Prostate gland (tissue), 2 donors: Measurements from ENCODE around the gene ADAT2. TPM values are rescaled to one million over a fixed set of nuclear protein-coding genes. Genes with fewer than 3 reads are reported as not detected.

Experiments used
- DNase-seq: peaks from one replicate; pipeline ENCODE4 v3.0.0-alpha.2; 2019; ENCODE audit warnings: low spot score
- H3K27ac ChIP-seq, 2 donors: fragments of 200-600 bp; sonication (generic); 2 replicates each; pipeline ENCODE4 v1.5.1; 2017 to 2019
- H3K27me3 ChIP-seq: fragments of 200-600 bp; sonication (generic); replicated peaks from 2 replicates; pipeline ENCODE4 v1.5.1; 2019; ENCODE audit not compliant: insufficient read depth
- H3K36me3 ChIP-seq, 2 donors: fragments of 200-600 bp; sonication (generic); 1 replicate in 1 of 2; 2 replicates in 1 of 2; pipeline versions ENCODE4 v1.5.1 to v1.8.1; 2017 to 2019
- H3K4me1 ChIP-seq: fragments of 200-600 bp; sonication (generic); replicated peaks from 2 replicates; pipeline ENCODE4 v1.5.1; 2019
- H3K4me3 ChIP-seq, 2 donors: fragments of 200-600 bp; sonication (generic); 2 replicates each; pipeline ENCODE4 v1.5.1; 2017 to 2019
- H3K9me3 ChIP-seq: fragments of 200-600 bp; sonication (generic); 2 replicates; pipeline ENCODE4 v1.5.1; 2017
- CTCF ChIP-seq, 4 experiments: fragments of 200-600 bp in 2 of 4; fragments of 450-650 bp in 2 of 4; sonication (generic) in 2 of 4; IDR thresholded peaks; 1 replicate in 3 of 4; 2 replicates in 1 of 4; pipeline ENCODE4 v1.5.1; 2016 to 2019; ENCODE audit warnings: antibody characterized with exemption in 4 of 4, mild to moderate bottlenecking in 2 of 4, moderate library complexity in 2 of 4
- POLR2A ChIP-seq: fragments of 450-650 bp; IDR thresholded peaks from one replicate; pipeline ENCODE4 v1.6.1; 2016; ENCODE audit warnings: antibody characterized with exemption, mild to moderate bottlenecking
- POLR2AphosphoS5 ChIP-seq: sonication (generic); formaldehyde crosslinking; IDR thresholded peaks from one replicate; pipeline ENCODE4 v1.6.1; 2017; ENCODE audit warnings: antibody characterized with exemption
- WGBS: methylation state at CpG from one replicate; pipeline ENCODE4 v1.1.5; 2018; 5-methylcytosine and 5-hydroxymethylcytosine counted together
- intact Hi-C: fragments of 100-400 bp; cut with DNase I; formaldehyde crosslinking; loops from one replicate; pipeline ENCODE4 v1.14.2; 2022
- total RNA-seq, 2 donors: library from RNA; depleted of rRNA; stranded (reverse); fragments of >200 nt; gene quantifications; one replicate each; pipeline ENCODE4 v1.1.0, GENCODE V29; 2016

Gene ADAT2
- total RNA-seq, 2 donors from 2014 or later, result 3.2 to 4.2 TPM

GRCh38 chr6:143443096-143443495 is 7.4 kb downstream of the ADAT2 start:
- Histone ChIP-seq H3K4me1 (no peaks in the 10 kb centered on the region), H3K27me3 (no peaks in the 10 kb centered on the region), H3K27ac (no peak overlapping the region), H3K4me3 (no peak overlapping the region), H3K9me3 (no peaks in the 10 kb centered on the region), H3K36me3 (no peaks in the 10 kb centered on the region)
- no peak for DNase-seq
- intact Hi-C loops, result no loop called here
- WGBS, result 100% methylated on average over 2 of the region's 2 CpGs
- TF ChIP-seq POLR2AphosphoS5 (no peak), POLR2A (no peak), CTCF (IDR thresholded peaks at IDR 0.05) (no peak)

DNA sequence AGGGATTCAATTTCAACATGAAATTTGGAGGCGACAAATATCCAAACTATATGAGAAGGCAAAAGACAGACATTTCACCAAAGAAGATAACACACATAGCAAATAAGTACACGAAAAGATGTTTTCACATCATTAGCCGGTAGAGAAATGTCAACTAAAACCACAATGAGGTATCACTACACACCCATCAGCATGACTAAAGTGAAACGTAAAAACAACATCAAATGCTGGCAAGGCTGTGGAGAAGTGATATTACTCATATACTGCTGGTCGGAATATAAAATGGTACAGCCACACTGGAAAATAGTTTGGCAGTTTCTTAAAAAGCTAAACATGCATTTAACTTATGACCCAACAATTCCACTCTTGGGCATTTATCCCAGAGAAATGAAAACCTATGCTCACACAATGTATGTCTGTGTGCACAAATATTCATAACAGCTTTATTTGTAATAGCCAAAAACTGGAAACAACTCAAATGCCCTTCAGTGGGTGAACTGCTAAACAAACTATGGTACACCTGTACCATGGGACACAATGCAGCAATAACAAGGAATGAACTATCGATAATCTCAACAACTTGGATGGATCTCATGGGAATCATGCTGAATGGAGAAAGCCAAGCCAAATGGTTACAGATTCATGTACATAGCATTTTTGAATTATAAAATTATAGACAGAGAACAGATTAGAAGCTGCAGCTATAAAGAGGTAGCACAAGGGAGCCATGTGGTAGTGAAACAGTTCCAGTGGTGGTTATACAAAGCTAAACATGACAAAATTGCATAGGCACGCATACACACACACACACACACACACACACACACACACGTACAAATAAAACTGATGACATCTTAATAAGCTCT is 8.6 kb downstream of the ADAT2 start:
- Histone ChIP-seq H3K36me3 (no peaks in the 10 kb centered on the region), H3K4me3 (no peak overlapping the region), H3K4me1 (no peaks in the 10 kb centered on the region), H3K27ac (no peak overlapping the region), H3K27me3 (no peaks in the 10 kb centered on the region), H3K9me3 (no peaks in the 10 kb centered on the region)
- intact Hi-C loops, result no loop called here
- WGBS, result 94% methylated on average over 8 of the region's 8 CpGs
- DNase-seq, result no peak
- TF ChIP-seq POLR2A (no peak), POLR2AphosphoS5 (no peak), CTCF (IDR thresholded peaks at IDR 0.05) (no peak)

DNA sequence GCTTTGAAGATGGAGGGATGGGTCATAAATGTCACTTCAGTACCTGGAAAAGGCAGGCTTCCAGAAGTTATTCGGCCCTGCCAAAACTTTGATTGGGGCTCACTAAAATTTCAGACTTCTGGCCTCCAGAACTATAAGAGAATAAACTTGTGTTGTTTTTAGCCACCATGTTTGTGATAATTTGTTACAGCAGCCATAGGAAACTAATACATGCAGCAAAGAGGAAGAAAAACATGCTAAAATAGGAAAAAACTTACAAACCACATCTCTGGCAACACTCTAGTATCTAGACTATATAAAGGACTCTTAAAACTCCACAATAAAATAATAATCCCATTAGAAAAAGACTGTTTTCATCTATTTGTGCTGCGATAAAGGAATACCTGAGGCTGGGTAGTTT is 9.5 kb downstream of the ADAT2 start:
- Histone ChIP-seq H3K27ac (no peak overlapping the region), H3K9me3 (no peaks in the 10 kb centered on the region), H3K4me3 (no peak overlapping the region), H3K4me1 (no peaks in the 10 kb centered on the region), H3K36me3 (no peaks in the 10 kb centered on the region), H3K27me3 (no peaks in the 10 kb centered on the region)
- TF ChIP-seq POLR2AphosphoS5, result no peak
- TF ChIP-seq CTCF (IDR thresholded peaks at IDR 0.05), result no peak
- TF ChIP-seq POLR2A, result no peak
- intact Hi-C loops, result no loop called here
- DNase-seq, result no peak
- WGBS, result 89% methylated on average over 2 of the region's 2 CpGs

- no peak overlapping the region for H3K27ac ChIP-seq
- intact Hi-C loops, result no loop called here
- WGBS, result 97% methylated on average over 4 of the region's 4 CpGs
Measured at GRCh38 chr6:143432588-143432987, 17.9 kb downstream of the ADAT2 start.

More at GRCh38 chr6:143432588-143432987, 17.9 kb downstream of the ADAT2 start:
- no peak overlapping the region for H3K4me3 ChIP-seq
- no peak for DNase-seq
- no peaks in the 10 kb centered on the region for H3K4me1 ChIP-seq
- TF ChIP-seq CTCF (IDR thresholded peaks at IDR 0.05), result no peak
- TF ChIP-seq POLR2AphosphoS5, result no peak
- no peak for TF ChIP-seq POLR2A
- H3K27me3 ChIP-seq, result no peaks in the 10 kb centered on the region
- no peaks in the 10 kb centered on the region for H3K36me3 ChIP-seq
- H3K9me3 ChIP-seq, result no peaks in the 10 kb centered on the region
